Stimulated activated CD4-positive, alpha-beta T cell treated with anti-CD3 and anti-CD28 coated beads, Interleukin-2, amount 100 ng/mL, for 4 hours (primary cell): ENCODE results near the gene RNASEH2B.

ENCODE experiments used
- DNase-seq: peaks from one replicate; pipeline ENCODE4 v3.0.0-alpha.2; 2020; ENCODE audit warnings: low read depth

RNASEH2B gene

DNA sequence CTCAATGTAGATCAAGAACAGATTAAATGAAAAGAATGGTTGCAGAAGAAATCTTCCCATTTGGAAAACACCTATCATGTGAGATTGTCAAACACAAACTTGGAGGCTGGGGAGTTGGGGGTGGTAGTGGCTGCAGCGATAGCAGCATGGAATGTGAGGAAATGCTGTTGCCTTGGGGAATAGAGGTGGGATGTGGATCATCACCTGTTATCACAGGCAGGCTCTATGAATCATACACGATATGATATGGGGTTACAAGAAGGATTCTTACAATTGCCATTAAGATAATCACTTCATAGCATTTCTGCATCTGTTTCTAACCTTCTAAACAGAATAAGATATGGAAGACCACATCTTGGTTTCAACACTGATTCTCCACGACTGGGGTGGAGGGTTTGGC is 88.7 kb downstream of the RNASEH2B start:
- no peak for DNase-seq

DNA sequence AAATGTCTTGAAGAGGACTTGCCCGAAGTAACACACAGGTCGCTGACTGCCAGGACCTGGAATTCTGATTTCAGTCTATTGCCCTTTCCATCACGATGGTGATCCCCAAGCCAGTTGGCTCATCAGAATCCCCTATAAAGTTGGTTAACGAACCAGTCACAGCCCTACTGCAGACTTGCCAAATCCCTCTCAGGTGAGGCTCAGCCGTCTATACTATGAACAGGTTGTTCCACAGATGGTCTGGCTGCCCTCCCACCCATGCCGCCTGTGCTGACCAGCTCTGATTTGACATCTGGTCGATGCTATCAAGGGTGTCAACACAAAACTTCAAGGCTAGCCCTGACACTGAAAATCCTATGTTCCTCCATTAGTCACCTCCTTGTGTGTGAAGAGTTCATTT is 90.0 kb downstream of the RNASEH2B start:
- no peak for DNase-seq

DNA sequence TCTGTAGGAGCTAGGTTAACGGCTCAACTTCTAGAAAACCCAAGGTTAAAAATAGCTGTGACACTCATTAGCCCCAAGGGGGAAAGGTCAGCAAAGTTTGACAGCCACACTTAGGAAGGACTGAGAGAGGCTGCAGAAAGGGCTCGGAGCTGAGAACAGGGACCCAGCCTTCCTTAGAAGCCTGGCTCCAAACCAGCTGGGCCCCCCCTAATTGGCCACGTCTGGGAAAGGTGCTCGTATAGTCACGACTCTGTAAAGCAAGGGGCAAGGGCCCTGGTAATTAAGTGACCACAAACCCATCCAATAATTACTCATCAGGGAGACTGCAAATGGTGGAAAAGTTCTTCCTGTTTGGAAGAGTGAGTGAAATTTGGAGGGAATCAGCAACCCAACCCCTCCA is 90.5 kb downstream of the RNASEH2B start:
- DNase-seq = no peak

- no peak for DNase-seq
Observed at GRCh38 chr13:51000571-51001260, 91.1 kb downstream of the RNASEH2B start.

- DNase-seq = no peak
Observed at GRCh38 chr13:51001335-51001734, 91.7 kb downstream of the RNASEH2B start.

GRCh38 chr13:51002736-51003135 is 93.1 kb downstream of the RNASEH2B start:
- no peak for DNase-seq

GRCh38 chr13:51003642-51004041 is 94.1 kb downstream of the RNASEH2B start:
- DNase-seq = no peak

- no peak for DNase-seq
Observed at GRCh38 chr13:51004111-51004865, 94.7 kb downstream of the RNASEH2B start.

GRCh38 chr13:51004918-51005460 is 95.4 kb downstream of the RNASEH2B start:
- DNase-seq = no peak

DNA sequence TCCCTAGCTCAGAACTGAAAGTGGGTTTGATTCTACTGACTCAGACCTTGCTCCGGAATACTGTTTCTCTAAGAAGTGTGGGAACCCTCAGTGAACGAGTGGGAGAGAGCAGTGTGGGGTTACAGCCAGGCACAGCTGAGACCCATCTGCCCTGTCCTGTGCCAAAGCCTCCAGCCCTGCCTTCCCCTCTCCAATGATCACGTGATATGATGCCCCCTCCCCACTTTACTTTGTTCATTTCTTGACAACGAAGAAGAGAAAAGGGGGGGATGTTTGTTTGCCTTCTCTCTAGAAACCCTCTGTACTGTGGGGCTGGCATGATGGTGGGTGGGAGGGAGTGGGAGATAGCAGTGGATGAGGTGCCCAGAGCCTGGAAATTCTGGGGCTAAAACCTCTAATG is 96.0 kb downstream of the RNASEH2B start:
- DNase-seq = no peak
